NB4 (cell line): ENCODE measurements around the gene SUSD4.

Experiments
- DNase-seq: peaks from one replicate; pipeline ENCODE4 v3.0.0; 2010; ENCODE audit warnings: low read depth
- H3K4me3 ChIP-seq: one replicate; pipeline ENCODE4 v1.5.1; 2011; ENCODE audit warnings: mild to moderate bottlenecking, low read depth, low read length, moderate library complexity
- MYC ChIP-seq: IDR thresholded peaks from 2 replicates; pipeline ENCODE4 v1.6.1; 2011; ENCODE audit warnings: low read depth, low read length
- POLR2A ChIP-seq: IDR thresholded peaks from 2 replicates; pipeline ENCODE4 v1.6.1; 2011; ENCODE audit warnings: mild to moderate bottlenecking; ENCODE audit not compliant: insufficient read length; ENCODE audit errors: extremely low read depth
- TF ChIP-seq, protein P1 (sequence below): IDR thresholded peaks from one replicate; pipeline ENCODE4 v1.5.1; 2012; ENCODE audit warnings: low read depth, low read length
- TF ChIP-seq, protein P2 (sequence below): IDR thresholded peaks from 2 replicates; pipeline ENCODE4 v1.6.1; 2011; ENCODE audit warnings: low read depth, low read length

SUSD4 gene

DNA sequence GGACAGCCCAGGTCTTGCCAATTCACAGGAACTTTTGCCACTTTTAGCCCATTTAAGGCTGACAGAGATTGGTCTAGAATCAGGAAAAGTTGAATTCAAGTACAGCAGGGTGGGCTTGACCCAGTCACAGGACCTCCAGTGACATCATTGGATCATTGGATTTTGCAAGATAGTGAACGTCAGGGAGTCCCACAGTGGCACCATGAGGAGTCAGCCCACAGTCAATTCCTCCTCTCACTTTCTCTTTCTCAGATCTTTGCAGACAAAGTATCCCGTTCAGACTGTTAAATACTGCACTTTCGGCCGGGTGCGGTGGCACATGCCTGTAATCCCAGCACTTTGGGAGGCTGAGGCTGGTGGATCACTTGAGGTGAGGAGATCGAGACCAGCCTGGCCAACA, 163.1 kb downstream of the SUSD4 start:
- TF ChIP-seq POLR2A (no peak), MYC (no peak)
- TF ChIP-seq, protein P1, sequence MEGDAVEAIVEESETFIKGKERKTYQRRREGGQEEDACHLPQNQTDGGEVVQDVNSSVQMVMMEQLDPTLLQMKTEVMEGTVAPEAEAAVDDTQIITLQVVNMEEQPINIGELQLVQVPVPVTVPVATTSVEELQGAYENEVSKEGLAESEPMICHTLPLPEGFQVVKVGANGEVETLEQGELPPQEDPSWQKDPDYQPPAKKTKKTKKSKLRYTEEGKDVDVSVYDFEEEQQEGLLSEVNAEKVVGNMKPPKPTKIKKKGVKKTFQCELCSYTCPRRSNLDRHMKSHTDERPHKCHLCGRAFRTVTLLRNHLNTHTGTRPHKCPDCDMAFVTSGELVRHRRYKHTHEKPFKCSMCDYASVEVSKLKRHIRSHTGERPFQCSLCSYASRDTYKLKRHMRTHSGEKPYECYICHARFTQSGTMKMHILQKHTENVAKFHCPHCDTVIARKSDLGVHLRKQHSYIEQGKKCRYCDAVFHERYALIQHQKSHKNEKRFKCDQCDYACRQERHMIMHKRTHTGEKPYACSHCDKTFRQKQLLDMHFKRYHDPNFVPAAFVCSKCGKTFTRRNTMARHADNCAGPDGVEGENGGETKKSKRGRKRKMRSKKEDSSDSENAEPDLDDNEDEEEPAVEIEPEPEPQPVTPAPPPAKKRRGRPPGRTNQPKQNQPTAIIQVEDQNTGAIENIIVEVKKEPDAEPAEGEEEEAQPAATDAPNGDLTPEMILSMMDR: no peak
- TF ChIP-seq, protein P2, sequence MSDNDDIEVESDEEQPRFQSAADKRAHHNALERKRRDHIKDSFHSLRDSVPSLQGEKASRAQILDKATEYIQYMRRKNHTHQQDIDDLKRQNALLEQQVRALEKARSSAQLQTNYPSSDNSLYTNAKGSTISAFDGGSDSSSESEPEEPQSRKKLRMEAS: no peak
- no peak overlapping the region for H3K4me3 ChIP-seq
- DNase-seq: no peak

DNA sequence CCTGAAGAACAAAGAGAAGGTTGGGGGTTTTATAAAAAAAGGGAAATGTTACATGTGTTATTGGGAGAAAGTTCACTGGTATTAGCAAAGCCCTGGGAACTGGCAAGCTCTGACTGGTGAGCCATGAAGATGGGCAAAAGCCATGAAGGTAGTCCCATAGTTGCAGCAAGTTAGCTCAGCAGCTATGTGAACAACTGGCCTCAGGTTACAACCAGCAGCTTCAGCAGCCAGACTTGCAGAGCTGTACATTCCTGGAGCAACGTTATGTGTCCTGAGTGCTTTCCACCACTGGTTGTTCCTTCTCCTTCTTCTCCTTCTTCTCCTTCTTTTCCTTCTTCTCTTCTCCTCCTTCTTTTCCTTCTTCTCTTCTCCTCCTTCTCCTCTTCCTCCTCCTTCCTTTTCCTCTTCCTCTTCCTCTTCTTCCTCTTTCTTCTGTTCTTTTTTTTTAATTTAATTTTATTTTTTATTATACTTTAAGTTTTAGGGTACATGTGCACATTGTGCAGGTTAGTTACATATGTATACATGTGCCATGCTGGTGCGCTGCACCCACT, 164.8 kb downstream of the SUSD4 start:
- peak; percentile 16 for DNase-seq
- H3K4me3 ChIP-seq: no peak overlapping the region
- TF ChIP-seq, protein P1: no peak
- TF ChIP-seq MYC (no peak), POLR2A (no peak)
- TF ChIP-seq, protein P2: no peak

DNA sequence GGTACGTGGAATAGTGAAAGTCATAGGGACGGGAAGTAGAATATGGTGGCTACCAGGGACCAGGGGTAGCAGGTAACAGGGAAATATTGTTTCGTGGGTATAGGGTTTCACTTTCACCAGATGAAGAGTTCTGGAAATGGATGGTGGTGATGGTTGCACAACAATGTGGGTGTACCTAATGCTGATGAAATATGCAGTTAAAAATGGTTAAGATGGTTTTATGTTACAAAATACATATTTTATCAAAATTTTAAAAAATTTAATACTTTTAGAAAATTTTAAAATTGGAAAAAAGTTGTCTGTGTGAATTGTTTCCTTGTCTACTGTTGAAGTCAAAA, 165.4 kb downstream of the SUSD4 start:
- no peak overlapping the region for H3K4me3 ChIP-seq
- peak; percentile 23 for DNase-seq
- TF ChIP-seq, protein P2: no peak
- TF ChIP-seq POLR2A: no peak
- no peak for TF ChIP-seq MYC
- TF ChIP-seq, protein P1: no peak

DNA sequence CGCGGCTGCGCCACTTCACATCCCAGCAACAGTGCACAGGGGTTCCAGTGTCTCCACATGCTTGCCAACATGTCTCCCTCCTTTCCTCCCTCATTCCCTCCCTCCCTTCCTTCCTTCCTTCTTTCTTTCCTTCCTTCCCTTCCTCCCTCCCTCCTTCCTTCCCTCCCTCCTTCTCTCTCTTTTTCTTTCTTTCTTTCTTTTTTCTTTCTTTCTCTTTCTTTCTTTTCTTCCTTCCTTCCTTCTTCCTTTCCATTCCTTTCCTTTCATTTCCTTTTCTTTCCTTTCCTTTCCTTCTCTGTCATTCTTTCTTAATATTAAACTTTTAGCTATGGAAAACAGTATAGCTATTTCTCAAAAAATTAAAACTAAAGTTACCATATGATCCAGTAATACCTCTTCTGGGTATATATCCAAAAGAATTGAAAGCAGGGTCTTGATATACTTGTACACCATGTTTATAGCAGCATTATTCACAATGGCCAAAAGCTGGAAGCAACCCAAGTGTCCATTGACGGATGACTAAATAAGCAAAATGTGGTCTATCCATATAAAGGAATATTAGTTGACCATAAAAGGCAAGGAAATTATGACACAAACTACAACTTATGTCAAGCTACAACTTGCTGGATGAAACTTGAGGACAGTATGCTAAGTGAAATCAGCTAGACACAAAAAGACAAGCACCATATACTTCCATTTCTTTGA, 165.9 kb downstream of the SUSD4 start:
- no peak for TF ChIP-seq MYC
- TF ChIP-seq, protein P2: no peak
- DNase-seq: no peak
- no peak overlapping the region for H3K4me3 ChIP-seq

DNA sequence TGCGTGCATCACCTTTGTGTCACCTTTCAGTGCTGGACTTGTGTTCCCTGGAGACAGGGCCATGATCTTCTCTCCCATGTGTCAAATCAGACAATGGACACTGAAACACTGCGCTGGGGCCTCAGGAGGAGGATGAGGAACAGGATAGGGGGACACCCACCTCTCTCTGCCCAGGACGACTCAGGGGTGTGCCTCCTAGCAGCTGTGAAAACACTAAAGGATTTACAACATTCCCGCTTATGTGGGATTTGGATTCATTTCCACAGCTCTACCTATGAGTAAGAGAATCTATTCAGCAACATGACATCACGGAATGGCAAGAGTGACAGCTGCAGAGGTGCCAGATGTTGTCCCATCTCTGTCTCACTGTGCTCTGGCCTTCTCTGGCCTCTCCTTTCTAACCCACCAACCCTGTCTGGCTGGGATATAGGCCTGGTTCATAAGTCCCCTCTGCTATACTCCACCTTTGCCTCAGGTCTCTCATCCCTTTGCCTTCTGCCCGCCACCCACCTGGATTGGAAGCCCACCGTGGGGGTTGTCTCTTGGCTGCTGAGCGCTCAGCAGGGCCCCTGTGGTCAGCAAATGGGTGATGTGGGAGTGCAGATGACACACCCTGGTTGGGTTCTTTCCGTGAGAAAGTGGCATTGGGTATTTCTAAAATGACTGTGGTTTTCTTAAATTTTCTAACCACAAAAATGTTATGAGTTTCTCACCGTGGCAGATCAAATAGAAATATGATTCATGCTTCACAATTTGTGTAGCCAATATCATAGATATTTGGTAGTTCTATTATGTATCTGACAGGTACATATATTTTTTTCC, 173.9 kb downstream of the SUSD4 start:
- DNase-seq: peak; percentile 67
- TF ChIP-seq POLR2A (no peak), MYC (no peak)
- TF ChIP-seq, protein P2: no peak
- TF ChIP-seq, protein P1: no peak
- no peak overlapping the region for H3K4me3 ChIP-seq

DNA sequence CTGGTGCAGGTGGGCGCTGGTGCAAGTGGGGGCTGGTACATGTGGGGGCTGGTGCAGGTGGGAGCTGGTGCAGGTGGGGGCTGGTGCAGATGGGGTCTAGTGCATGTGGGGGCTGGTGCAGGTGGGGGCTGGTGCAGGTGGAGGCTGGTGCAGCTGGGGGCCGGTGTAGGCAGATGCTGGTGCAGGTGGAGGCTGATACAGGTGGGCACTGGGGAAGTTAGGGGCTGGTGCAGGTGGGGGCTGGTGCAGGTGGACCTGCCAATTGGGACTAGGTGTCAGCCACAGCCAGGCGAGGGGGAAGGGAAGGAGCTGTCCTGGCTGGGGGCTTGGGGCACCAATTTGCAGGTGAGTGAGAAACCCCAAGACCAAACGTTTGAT, 174.5 kb downstream of the SUSD4 start:
- H3K4me3 ChIP-seq: no peak overlapping the region
- TF ChIP-seq, protein P1: no peak
- TF ChIP-seq POLR2A (no peak), MYC (no peak)
- TF ChIP-seq, protein P2: no peak
- no peak for DNase-seq
